ENCODE data around the gene PRORP.

PRORP gene

GRCh38 chr14:35107866-35108265 lies 14.5 kb upstream of the PRORP start:
- Histone ChIP-seq H3K27me3 (replicated peaks; ENCODE audit: insufficient read depth, low read length) (no peaks in the 10 kb centered on the region), H3K9me3 (replicated peaks; ENCODE audit: insufficient read depth, low read length) (no peaks in the 10 kb centered on the region), H3K4me3 (ENCODE audit: low read length) (no peak overlapping the region), H3K4me1 (ENCODE audit: low read length) (no peaks in the 10 kb centered on the region), H3K9ac (ENCODE audit: low read length) (no peak overlapping the region), H3K36me3 (replicated peaks; ENCODE audit: insufficient read depth, low read length) (no peaks in the 10 kb centered on the region), H3K9me2 (replicated peaks; ENCODE audit: insufficient read depth, low read length) (no peaks in the 10 kb centered on the region), H3K79me2 (ENCODE audit: low read length) (no peaks in the 10 kb centered on the region), H2AFZ (ENCODE audit: low read length) (no peak overlapping the region), H4K20me1 (ENCODE audit: insufficient read depth, low read length) (no peaks in the 10 kb centered on the region), H3K4me2 (ENCODE audit: low read depth, low read length) (no peak overlapping the region), H3K27ac (ENCODE audit: low read length) (no peak overlapping the region), H3F3A (ENCODE audit: insufficient read depth, low read length) (no peaks in the 10 kb centered on the region)
- TF ChIP-seq CTCF (IDR thresholded peaks at IDR 0.05; ENCODE audit: low read length) (no peak), EZH2 (optimal IDR thresholded peaks at IDR 0.05; ENCODE audit: low read depth, low read length) (no peak), EZH2phosphoT487 (IDR thresholded peaks at IDR 0.05; ENCODE audit: low read length) (no peak)
- DNase-seq, result no peak

- no peak overlapping the region for H3K27ac ChIP-seq (ENCODE audit: low read length)
- no peaks in the 10 kb centered on the region for H3K9me3 ChIP-seq (replicated peaks; ENCODE audit: insufficient read depth, low read length)
- H3K4me3 ChIP-seq (ENCODE audit: low read length), result no peak overlapping the region
- no peaks in the 10 kb centered on the region for H3K4me1 ChIP-seq (ENCODE audit: low read length)
- no peak for DNase-seq
- H3K9me2 ChIP-seq (replicated peaks; ENCODE audit: insufficient read depth, low read length), result no peaks in the 10 kb centered on the region
- no peaks in the 10 kb centered on the region for H3K79me2 ChIP-seq (ENCODE audit: low read length)
- TF ChIP-seq EZH2 (optimal IDR thresholded peaks at IDR 0.05; ENCODE audit: low read depth, low read length), result no peak
- no peak for TF ChIP-seq CTCF (IDR thresholded peaks at IDR 0.05; ENCODE audit: low read length)
- TF ChIP-seq EZH2phosphoT487 (IDR thresholded peaks at IDR 0.05; ENCODE audit: low read length), result no peak
- H3K9ac ChIP-seq (ENCODE audit: low read length), result no peak overlapping the region
- no peaks in the 10 kb centered on the region for H3K36me3 ChIP-seq (replicated peaks; ENCODE audit: insufficient read depth, low read length)
- H3K27me3 ChIP-seq (replicated peaks; ENCODE audit: insufficient read depth, low read length), result no peaks in the 10 kb centered on the region
- no peak overlapping the region for H3K4me2 ChIP-seq (ENCODE audit: low read depth, low read length)
- H4K20me1 ChIP-seq (ENCODE audit: insufficient read depth, low read length), result no peaks in the 10 kb centered on the region
- no peaks in the 10 kb centered on the region for H3F3A ChIP-seq (ENCODE audit: insufficient read depth, low read length)
- H2AFZ ChIP-seq (ENCODE audit: low read length), result no peak overlapping the region
Observed at GRCh38 chr14:35112641-35113040, 9.7 kb upstream of the PRORP start.

- no peak overlapping the region for H3K27ac ChIP-seq (ENCODE audit: low read length)
- H3K9me3 ChIP-seq (replicated peaks; ENCODE audit: insufficient read depth, low read length), result no peaks in the 10 kb centered on the region
- H3K36me3 ChIP-seq (replicated peaks; ENCODE audit: insufficient read depth, low read length), result no peaks in the 10 kb centered on the region
- no peaks in the 10 kb centered on the region for H3K27me3 ChIP-seq (replicated peaks; ENCODE audit: insufficient read depth, low read length)
- no peaks in the 10 kb centered on the region for H4K20me1 ChIP-seq (ENCODE audit: insufficient read depth, low read length)
- no peaks in the 10 kb centered on the region for H3F3A ChIP-seq (ENCODE audit: insufficient read depth, low read length)
- H2AFZ ChIP-seq (ENCODE audit: low read length), result no peak overlapping the region
- no peaks in the 10 kb centered on the region for H3K4me1 ChIP-seq (ENCODE audit: low read length)
- TF ChIP-seq EZH2 (optimal IDR thresholded peaks at IDR 0.05; ENCODE audit: low read depth, low read length) (no peak), CTCF (IDR thresholded peaks at IDR 0.05; ENCODE audit: low read length) (no peak), EZH2phosphoT487 (IDR thresholded peaks at IDR 0.05; ENCODE audit: low read length) (no peak)
- no peak overlapping the region for H3K4me3 ChIP-seq (ENCODE audit: low read length)
- H3K4me2 ChIP-seq (ENCODE audit: low read depth, low read length), result no peak overlapping the region
- H3K79me2 ChIP-seq (ENCODE audit: low read length), result no peaks in the 10 kb centered on the region
- no peak overlapping the region for H3K9ac ChIP-seq (ENCODE audit: low read length)
- DNase-seq, result no peak
- H3K9me2 ChIP-seq (replicated peaks; ENCODE audit: insufficient read depth, low read length), result no peaks in the 10 kb centered on the region
Observed at GRCh38 chr14:35113308-35113950, 8.9 kb upstream of the PRORP start.
